22Rv1 (cell line): Measurements from ENCODE around the gene CMBL.

Source experiments
- CTCF ChIP-seq: fragments of 450-650 bp; IDR thresholded peaks from 2 replicates; pipeline ENCODE4 v1.5.1; 2017; ENCODE audit warnings: mild to moderate bottlenecking
- ZFX ChIP-seq: fragments of 450-650 bp; IDR thresholded peaks from 2 replicates; pipeline ENCODE4 v1.6.1; 2017; ENCODE audit warnings: antibody characterized with exemption, borderline replicate concordance

- TF ChIP-seq CTCF (no peak), ZFX (no peak)
Measured at GRCh38 chr5:10266839-10267238, 40.9 kb downstream of the CMBL start.
